ENCODE results near the gene MYO1E. TPM values are rescaled to one million over a fixed set of nuclear protein-coding genes. Genes with fewer than 3 reads are reported as not detected.

The MYO1E gene
- total and polyA plus RNA-seq, 4 donors, result 6.7 to 70.9 (median 21.6) TPM

GRCh38 chr15:59273234-59273633 is 99.4 kb downstream of the MYO1E start:
- no peaks in the 10 kb centered on the region for H3K27me3 ChIP-seq (ENCODE audit: control insufficient read depth in 4 of 4, insufficient read depth in 4 of 4, low read length in 3 of 4)
- no peak overlapping the region for H3K9ac ChIP-seq (ENCODE audit: low read depth in 1 of 2, low read length in 2 of 2)
- H3K4me3 ChIP-seq (ENCODE audit: low read depth in 1 of 3, low read length in 3 of 3), result no peak overlapping the region
- TF ChIP-seq, protein P1, sequence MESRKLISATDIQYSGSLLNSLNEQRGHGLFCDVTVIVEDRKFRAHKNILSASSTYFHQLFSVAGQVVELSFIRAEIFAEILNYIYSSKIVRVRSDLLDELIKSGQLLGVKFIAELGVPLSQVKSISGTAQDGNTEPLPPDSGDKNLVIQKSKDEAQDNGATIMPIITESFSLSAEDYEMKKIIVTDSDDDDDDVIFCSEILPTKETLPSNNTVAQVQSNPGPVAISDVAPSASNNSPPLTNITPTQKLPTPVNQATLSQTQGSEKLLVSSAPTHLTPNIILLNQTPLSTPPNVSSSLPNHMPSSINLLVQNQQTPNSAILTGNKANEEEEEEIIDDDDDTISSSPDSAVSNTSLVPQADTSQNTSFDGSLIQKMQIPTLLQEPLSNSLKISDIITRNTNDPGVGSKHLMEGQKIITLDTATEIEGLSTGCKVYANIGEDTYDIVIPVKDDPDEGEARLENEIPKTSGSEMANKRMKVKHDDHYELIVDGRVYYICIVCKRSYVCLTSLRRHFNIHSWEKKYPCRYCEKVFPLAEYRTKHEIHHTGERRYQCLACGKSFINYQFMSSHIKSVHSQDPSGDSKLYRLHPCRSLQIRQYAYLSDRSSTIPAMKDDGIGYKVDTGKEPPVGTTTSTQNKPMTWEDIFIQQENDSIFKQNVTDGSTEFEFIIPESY (IDR thresholded peaks at IDR 0.05), result no peak
- no peak for TF ChIP-seq EGR1 (IDR thresholded peaks at IDR 0.05; ENCODE audit: low read depth in 2 of 2)
- TF ChIP-seq YY1 (IDR thresholded peaks at IDR 0.05), result no peak
- no peak for TF ChIP-seq TAF1 (conservative IDR thresholded peaks at IDR 0.05)
- TF ChIP-seq JUND (IDR thresholded peaks at IDR 0.05), result no peak
- no peak for TF ChIP-seq CTCF (IDR thresholded peaks at IDR 0.05; ENCODE audit: low read depth, low read length, missing input control)
- no peak for TF ChIP-seq HNF4A (conservative IDR thresholded peaks at IDR 0.05)
- 89% methylated on average over 4 of the region's 4 CpGs for WGBS
- no peak for DNase-seq (ENCODE audit: low spot score)
- no peak overlapping the region for H3K27ac ChIP-seq (ENCODE audit: low read depth in 1 of 2, low read length in 2 of 2)
- peaks cover 0 to 27% (median 5%) of the 10 kb centered on the region in 4 donors for H3K4me1 ChIP-seq (ENCODE audit: control insufficient read depth in 4 of 4, insufficient read depth in 4 of 4, low read length in 3 of 4)
- no peaks in the 10 kb centered on the region for H3K9me3 ChIP-seq (ENCODE audit: control insufficient read depth in 4 of 4, low read length in 3 of 4)
- no peaks in the 10 kb centered on the region for H3K36me3 ChIP-seq (ENCODE audit: control insufficient read depth in 4 of 4, insufficient read depth in 3 of 4, low read depth in 1 of 4, low read length in 3 of 4)

GRCh38 chr15:59271595-59272201 is 101.0 kb downstream of the MYO1E start:
- TF ChIP-seq RXRA (IDR thresholded peaks at IDR 0.05), result peak in 1 of 2 donors; percentile 74
- TF ChIP-seq HNF4A (conservative IDR thresholded peaks at IDR 0.05), result peak in 1 of 2 donors; percentile 54
- no peak for TF ChIP-seq FOXA2 (IDR thresholded peaks at IDR 0.05)
- no peaks in the 10 kb centered on the region for H3K27me3 ChIP-seq (ENCODE audit: control insufficient read depth in 4 of 4, insufficient read depth in 4 of 4, low read length in 3 of 4)
- H3K36me3 ChIP-seq (ENCODE audit: control insufficient read depth in 4 of 4, insufficient read depth in 3 of 4, low read depth in 1 of 4, low read length in 3 of 4), result no peaks in the 10 kb centered on the region
- no peaks in the 10 kb centered on the region for H3K9me3 ChIP-seq (ENCODE audit: control insufficient read depth in 4 of 4, low read length in 3 of 4)
- H3K27ac ChIP-seq (ENCODE audit: low read depth in 1 of 2, low read length in 2 of 2), result peak overlapping the region; percentile 6 to 57
- 34% methylated on average over 7 of the region's 7 CpGs for WGBS
- H3K4me3 ChIP-seq (ENCODE audit: low read depth in 1 of 3, low read length in 3 of 3), result no peak overlapping the region
- no peak overlapping the region for H3K9ac ChIP-seq (ENCODE audit: low read depth in 1 of 2, low read length in 2 of 2)
- DNase-seq (ENCODE audit: low spot score), result no peak
- peaks cover 0 to 21% (median 5%) of the 10 kb centered on the region in 4 donors for H3K4me1 ChIP-seq (ENCODE audit: control insufficient read depth in 4 of 4, insufficient read depth in 4 of 4, low read length in 3 of 4)

GRCh38 chr15:59268852-59269407 is 103.7 kb downstream of the MYO1E start:
- no peak overlapping the region for H3K4me3 ChIP-seq (ENCODE audit: low read depth in 1 of 3, low read length in 3 of 3)
- no peaks in the 10 kb centered on the region for H3K9me3 ChIP-seq (ENCODE audit: control insufficient read depth in 4 of 4, low read length in 3 of 4)
- H3K36me3 ChIP-seq (ENCODE audit: control insufficient read depth in 4 of 4, insufficient read depth in 3 of 4, low read depth in 1 of 4, low read length in 3 of 4), result no peaks in the 10 kb centered on the region
- TF ChIP-seq NR2F2 (IDR thresholded peaks at IDR 0.05), result no peak
- TF ChIP-seq YY1 (IDR thresholded peaks at IDR 0.05), result no peak
- TF ChIP-seq HNF4G (IDR thresholded peaks at IDR 0.05), result no peak
- TF ChIP-seq ATF3 (IDR thresholded peaks at IDR 0.05), result no peak
- TF ChIP-seq GABPA (IDR thresholded peaks at IDR 0.05 in 1 of 2, conservative IDR thresholded peaks at IDR 0.05 in 1 of 2), result no peak
- TF ChIP-seq, protein P2, sequence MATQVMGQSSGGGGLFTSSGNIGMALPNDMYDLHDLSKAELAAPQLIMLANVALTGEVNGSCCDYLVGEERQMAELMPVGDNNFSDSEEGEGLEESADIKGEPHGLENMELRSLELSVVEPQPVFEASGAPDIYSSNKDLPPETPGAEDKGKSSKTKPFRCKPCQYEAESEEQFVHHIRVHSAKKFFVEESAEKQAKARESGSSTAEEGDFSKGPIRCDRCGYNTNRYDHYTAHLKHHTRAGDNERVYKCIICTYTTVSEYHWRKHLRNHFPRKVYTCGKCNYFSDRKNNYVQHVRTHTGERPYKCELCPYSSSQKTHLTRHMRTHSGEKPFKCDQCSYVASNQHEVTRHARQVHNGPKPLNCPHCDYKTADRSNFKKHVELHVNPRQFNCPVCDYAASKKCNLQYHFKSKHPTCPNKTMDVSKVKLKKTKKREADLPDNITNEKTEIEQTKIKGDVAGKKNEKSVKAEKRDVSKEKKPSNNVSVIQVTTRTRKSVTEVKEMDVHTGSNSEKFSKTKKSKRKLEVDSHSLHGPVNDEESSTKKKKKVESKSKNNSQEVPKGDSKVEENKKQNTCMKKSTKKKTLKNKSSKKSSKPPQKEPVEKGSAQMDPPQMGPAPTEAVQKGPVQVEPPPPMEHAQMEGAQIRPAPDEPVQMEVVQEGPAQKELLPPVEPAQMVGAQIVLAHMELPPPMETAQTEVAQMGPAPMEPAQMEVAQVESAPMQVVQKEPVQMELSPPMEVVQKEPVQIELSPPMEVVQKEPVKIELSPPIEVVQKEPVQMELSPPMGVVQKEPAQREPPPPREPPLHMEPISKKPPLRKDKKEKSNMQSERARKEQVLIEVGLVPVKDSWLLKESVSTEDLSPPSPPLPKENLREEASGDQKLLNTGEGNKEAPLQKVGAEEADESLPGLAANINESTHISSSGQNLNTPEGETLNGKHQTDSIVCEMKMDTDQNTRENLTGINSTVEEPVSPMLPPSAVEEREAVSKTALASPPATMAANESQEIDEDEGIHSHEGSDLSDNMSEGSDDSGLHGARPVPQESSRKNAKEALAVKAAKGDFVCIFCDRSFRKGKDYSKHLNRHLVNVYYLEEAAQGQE (IDR thresholded peaks at IDR 0.05), result no peak
- TF ChIP-seq EGR1 (IDR thresholded peaks at IDR 0.05; ENCODE audit: low read depth in 2 of 2), result no peak
- TF ChIP-seq HNF4A (conservative IDR thresholded peaks at IDR 0.05), result no peak
- no peak for TF ChIP-seq RXRA (IDR thresholded peaks at IDR 0.05)
- TF ChIP-seq, protein P1 (IDR thresholded peaks at IDR 0.05), result no peak
- TF ChIP-seq RAD21 (IDR thresholded peaks at IDR 0.05), result no peak
- TF ChIP-seq FOXA1 (IDR thresholded peaks at IDR 0.05), result no peak
- TF ChIP-seq JUND (IDR thresholded peaks at IDR 0.05), result no peak
- no peaks in the 10 kb centered on the region for H3K27me3 ChIP-seq (ENCODE audit: control insufficient read depth in 4 of 4, insufficient read depth in 4 of 4, low read length in 3 of 4)
- H3K27ac ChIP-seq (ENCODE audit: low read depth in 1 of 2, low read length in 2 of 2), result no peak overlapping the region
- no peak for DNase-seq (ENCODE audit: low spot score)
- WGBS, result 93% methylated on average over 10 of the region's 10 CpGs
- H3K9ac ChIP-seq (ENCODE audit: low read depth in 1 of 2, low read length in 2 of 2), result no peak overlapping the region
- peaks cover 0 to 21% (median 5%) of the 10 kb centered on the region in 4 donors for H3K4me1 ChIP-seq (ENCODE audit: control insufficient read depth in 4 of 4, insufficient read depth in 4 of 4, low read length in 3 of 4)

Data from liver (tissue), 9 donors.